HepG2 (cell line): Measurements from ENCODE around the gene DNAJC19. TPM values are rescaled to one million over a fixed set of nuclear protein-coding genes. Genes with fewer than 3 reads are reported as not detected.

Experiments used
- ATAC-seq: fragments of 200-7000 bp; cut with Tn5 transposase; 3 replicates; pipeline ENCODE4 v1.9.1; 2020; ENCODE audit warnings: mild to moderate bottlenecking, moderate library complexity
- BruUV-seq: library from RNA; stranded (reverse); fragments of 400-500 nt; replicated peaks from 2 replicates; lab custom pipeline; 2021; lab: Mats Ljungman, UMichigan
- CTCF ChIA-PET: fragments of 300-600 bp; formaldehyde crosslinking; extraction: SDS; loops from one replicate; lab custom pipeline; 2021; ENCODE audit warnings: low total read pairs, inconsistent platforms, low intra/inter-chr PET ratio; lab: Yijun Ruan, JAX
- POLR2A ChIA-PET: fragments of 350-600 bp; sonication (Branson Sonifier 250); formaldehyde crosslinking; loops from one replicate; lab custom pipeline; 2020; ENCODE audit warnings: antibody characterized with exemption, inconsistent platforms; lab: Yijun Ruan, JAX
- DNase-seq: peaks from one replicate; pipeline ENCODE4 v3.0.0-alpha.2; 2015; ENCODE audit warnings: low spot score
- FAIRE-seq: peaks from 3 replicates; lab custom pipeline; 2011; peaks lifted over from hg19 to GRCh38; lab: Jason Lieb, UNC
- H2AFZ ChIP-seq: one replicate; pipeline ENCODE4 v1.6.1; 2011; ENCODE audit warnings: low read length, inconsistent platforms
- H3K27ac ChIP-seq: fragments of 300-600 bp; 3 replicates; pipeline ENCODE4 v1.8.0; 2011; ENCODE audit warnings: mixed run types, mild to moderate bottlenecking, mixed read lengths, low read length, inconsistent platforms; ENCODE audit not compliant: insufficient read depth; ENCODE audit errors: extremely low read length
- H3K27me3 ChIP-seq, 2 experiments: fragments of 200-600 bp in 1 of 2; 2 replicates in 1 of 2; 3 replicates in 1 of 2; pipeline versions ENCODE4 v1.6.0 to v1.8.0; 2011; ENCODE audit warnings: low read length in 2 of 2, mild to moderate bottlenecking in 2 of 2, moderate library complexity in 2 of 2, inconsistent platforms in 1 of 2; ENCODE audit not compliant: insufficient read depth in 2 of 2, control insufficient read depth in 1 of 2
- H3K36me3 ChIP-seq, 2 experiments: fragments of 200-600 bp in 1 of 2; replicated peaks in 1 of 2; 2 replicates in 1 of 2; 3 replicates in 1 of 2; pipeline versions ENCODE4 v1.5.1 to v1.8.0; 2011; ENCODE audit warnings: low read length in 2 of 2, inconsistent platforms in 1 of 2; ENCODE audit not compliant: insufficient read depth in 2 of 2, control insufficient read depth in 1 of 2
- H3K4me1 ChIP-seq: 2 replicates; pipeline ENCODE4 v1.5.1; 2012; ENCODE audit warnings: low read length, inconsistent platforms; ENCODE audit not compliant: insufficient read depth
- H3K4me2 ChIP-seq: 2 replicates; pipeline ENCODE4 v1.6.0; 2011; ENCODE audit warnings: low read depth, low read length, inconsistent platforms
- H3K4me3 ChIP-seq, 3 experiments: fragments of 200-600 bp in 1 of 3; sonication (generic), shearing (Covaris generic) in 1 of 3; replicated peaks in 1 of 3; 2 replicates each; pipeline ENCODE4 v1.5.1; 2011 to 2016; ENCODE audit warnings: low read length in 3 of 3, inconsistent platforms in 2 of 3, low read depth in 2 of 3, mild to moderate bottlenecking in 2 of 3, control low read depth in 1 of 3, mixed read lengths in 1 of 3; ENCODE audit not compliant: insufficient read depth in 1 of 3
- H3K79me2 ChIP-seq: one replicate; pipeline ENCODE4 v1.6.1; 2011; ENCODE audit warnings: low read length, inconsistent platforms; ENCODE audit not compliant: insufficient read depth
- H3K9ac ChIP-seq: 2 replicates; pipeline ENCODE4 v1.6.0; 2011; ENCODE audit warnings: mild to moderate bottlenecking, low read depth, low read length, inconsistent platforms; ENCODE audit not compliant: insufficient read depth
- H3K9me3 ChIP-seq: 2 replicates; pipeline ENCODE4 v1.5.1; 2012; ENCODE audit warnings: mild to moderate bottlenecking, low read length
- H4K20me1 ChIP-seq: 2 replicates; pipeline ENCODE4 v1.6.0; 2011; ENCODE audit warnings: inconsistent platforms, mild to moderate bottlenecking, low read length, moderate library complexity; ENCODE audit not compliant: insufficient read depth
- MAFF ChIP-seq: IDR thresholded peaks from 2 replicates; pipeline ENCODE4 v1.6.1; 2011; ENCODE audit warnings: low read depth, low read length, improper control_type of control experiment
- MAFK ChIP-seq, 2 experiments: IDR thresholded peaks in 1 of 2; conservative IDR thresholded peaks in 1 of 2; 2 replicates each; pipeline ENCODE4 v1.6.1; 2011; ENCODE audit warnings: improper control_type of control experiment in 2 of 2, low read length in 2 of 2
- MTERF4 ChIP-seq: sonication (generic); formaldehyde crosslinking; IDR thresholded peaks from 2 replicates; pipeline ENCODE4 v1.8.0; 2023; ENCODE audit warnings: mild to moderate bottlenecking, missing genetic modification reagents
- NR2F2 ChIP-seq: IDR thresholded peaks from 2 replicates; pipeline ENCODE4 v1.6.1; 2012; ENCODE audit warnings: low read depth, inconsistent platforms, borderline replicate concordance
- RBM22 ChIP-seq: fragments of 200-400 bp; formaldehyde crosslinking; optimal IDR thresholded peaks from 2 replicates; pipeline ENCODE3; 2017; ENCODE audit warnings: mild to moderate bottlenecking, low read length, moderate library complexity
- RFX3 ChIP-seq: IDR thresholded peaks from 2 replicates; pipeline ENCODE4 v1.6.1; 2016; ENCODE audit warnings: missing biosample characterization, missing genetic modification reagents
- TBX3 ChIP-seq: fragments of 450-650 bp; IDR thresholded peaks from 2 replicates; pipeline ENCODE4 v1.6.1; 2017; ENCODE audit warnings: antibody characterized with exemption, mild to moderate bottlenecking, inconsistent platforms, borderline replicate concordance
- ZNF280B ChIP-seq: sonication (generic); formaldehyde crosslinking; IDR thresholded peaks from 2 replicates; pipeline ENCODE4 v1.5.0; 2020; ENCODE audit warnings: missing genetic modification reagents, mild to moderate bottlenecking, borderline replicate concordance
- ZNF597 ChIP-seq: sonication (generic); formaldehyde crosslinking; IDR thresholded peaks from 2 replicates; pipeline ENCODE4 v1.5.0; 2020; ENCODE audit warnings: missing genetic modification reagents
- ZNF773 ChIP-seq: sonication (generic); formaldehyde crosslinking; IDR thresholded peaks from 2 replicates; pipeline ENCODE4 v1.4.0; 2020; ENCODE audit warnings: missing genetic modification reagents, borderline replicate concordance
- WGBS: methylation state at CpG from one replicate; pipeline ENCODE4 v1.1.6; 2017; ENCODE audit warnings: low lambda C conversion rate; 5-methylcytosine and 5-hydroxymethylcytosine counted together
- in situ Hi-C: cut with HindIII; loops from 2 replicates; pipeline ENCODE4 v1.10.0; 2017; ENCODE audit warnings: low pct_unique_long_range_greater_than_20kb; ENCODE audit not compliant: extremely low pct_ligation_motif_present
- intact Hi-C: fragments of 100-400 bp; cut with micrococcal nuclease; formaldehyde crosslinking; loops from one replicate; pipeline ENCODE4 v1.10.0; 2022; ENCODE audit not compliant: unreplicated experiment
- polyA plus RNA-seq, 8 experiments: library from polyadenylated mRNA; depleted of rRNA in 3 of 8; stranded (reverse) in 7 of 8; unstranded in 1 of 8; fragments of >200 nt; fragmentation: Illumina TruSeq in 4 of 8; extraction: Trizol in 4 of 8; gene quantifications; 2 replicates each; pipeline versions ENCODE4 v1.2.1 to v1.2.3, GENCODE V29; 2011 to 2016; ENCODE audit warnings: low read depth in 4 of 8, missing spikeins in 1 of 8, mixed read lengths in 1 of 8; ENCODE audit not compliant: insufficient read depth in 1 of 8
- total RNA-seq, 5 experiments: library from RNA; depleted of rRNA; stranded (reverse); fragments of >200 nt; fragmentation: Illumina TruSeq; extraction: Trizol; gene quantifications; 2 replicates each; pipeline ENCODE4 v1.2.3, GENCODE V29; 2016; ENCODE audit warnings: low read depth in 1 of 5

The DNAJC19 gene
- total and polyA plus RNA-seq, 2 of the 13 experiments (the other 11 are each of a cell fraction or from before 2014, with no cell fraction given): 51.1 to 75.8 TPM

- CTCF ChIA-PET: no interaction called here
- FAIRE-seq: no peak
- BruUV-seq: no TSS peak
- no peaks in the 10 kb centered on the region for H3K27me3 ChIP-seq
- H3K36me3 ChIP-seq: peaks cover 14 to 42% of the 10 kb centered on the region in 2 experiments
- H3K27ac ChIP-seq: no peak overlapping the region
- no peak overlapping the region for H3K4me2 ChIP-seq
- in situ Hi-C loops: no loop called here
- H3K4me3 ChIP-seq: no peak overlapping the region
- no peak for ATAC-seq
- H4K20me1 ChIP-seq: no peaks in the 10 kb centered on the region
- no peaks in the 10 kb centered on the region for H3K9me3 ChIP-seq
- no peak overlapping the region for H2AFZ ChIP-seq
- no peak for TF ChIP-seq TBX3
- TF ChIP-seq RFX3 (CRISPR knock-in tag): no peak
- no peak for TF ChIP-seq RBM22
- no peak for TF ChIP-seq ZNF773 (CRISPR knock-in tag)
- no peak for TF ChIP-seq NR2F2
- peak; percentile 72 for TF ChIP-seq MAFF
- TF ChIP-seq MAFK (conservative IDR thresholded peaks at IDR 0.05 in 1 of 2, IDR thresholded peaks at IDR 0.05 in 1 of 2; ENCODE audit: low read length in 2 of 2): peak in 1 of 2 experiments; percentile 74; a peak in 2 of 4 replicates
- no peak for TF ChIP-seq MTERF4 (CRISPR knock-in tag)
- TF ChIP-seq ZNF597 (CRISPR knock-in tag): no peak
- TF ChIP-seq ZNF280B (CRISPR knock-in tag): no peak
- H3K4me1 ChIP-seq: 0 out of 2 replicates have a peak, but pooled peaks cover 2% of the 10 kb centered on the region
- POLR2A ChIA-PET: no interaction called here
- WGBS: 97% methylated on average over 1 of the region's 1 CpG
- intact Hi-C loops: no loop called here
- no peak overlapping the region for H3K9ac ChIP-seq
- no peak for DNase-seq
- no peaks in the 10 kb centered on the region for H3K79me2 ChIP-seq
Measured at GRCh38 chr3:180961552-180961951, 28.0 kb downstream of the DNAJC19 start.
